GM18951 (cell line): ENCODE results near the gene SLC25A5.
"Not testable (repeated sequence)": the region's sequence is repeated elsewhere in the genome, so short reads cannot be mapped to it uniquely, and the experiment has no call there.

Source experiments
- POLR2A ChIP-seq: IDR thresholded peaks from 4 replicates; pipeline ENCODE4 v1.6.1; 2011; ENCODE audit warnings: mild to moderate bottlenecking; ENCODE audit not compliant: insufficient read length, insufficient read depth; ENCODE audit errors: extremely low read depth
- in situ Hi-C: fragments of 300-500 bp; cut with MboI; formaldehyde crosslinking; loops from one replicate; pipeline ENCODE4 v1.12.0; 2022; ENCODE audit warnings: low sequenced_read_pairs, mixed read lengths, inconsistent platforms; ENCODE audit not compliant: unreplicated experiment

SLC25A5 gene

DNA sequence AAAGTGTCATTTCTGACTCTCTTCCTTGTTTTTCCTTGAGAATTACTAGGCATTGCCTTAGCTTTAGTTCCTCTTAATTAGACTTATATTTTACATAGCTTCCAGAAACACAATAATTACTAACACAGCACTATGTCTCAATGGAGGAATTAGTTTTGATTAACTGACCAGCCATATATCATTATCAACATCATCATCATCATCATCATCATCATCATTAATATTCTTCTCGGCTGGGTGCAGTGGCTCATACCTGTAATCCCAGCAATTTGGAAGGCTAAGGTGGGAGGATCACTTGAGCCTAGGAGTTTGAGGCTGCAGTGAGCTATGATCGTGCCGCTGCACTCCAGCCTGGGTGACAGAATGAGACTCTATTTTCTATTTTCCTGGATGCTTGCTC, 2.7 kb upstream of the SLC25A5 start:
- in situ Hi-C loops = no loop called here
- TF ChIP-seq POLR2A = no peak

DNA sequence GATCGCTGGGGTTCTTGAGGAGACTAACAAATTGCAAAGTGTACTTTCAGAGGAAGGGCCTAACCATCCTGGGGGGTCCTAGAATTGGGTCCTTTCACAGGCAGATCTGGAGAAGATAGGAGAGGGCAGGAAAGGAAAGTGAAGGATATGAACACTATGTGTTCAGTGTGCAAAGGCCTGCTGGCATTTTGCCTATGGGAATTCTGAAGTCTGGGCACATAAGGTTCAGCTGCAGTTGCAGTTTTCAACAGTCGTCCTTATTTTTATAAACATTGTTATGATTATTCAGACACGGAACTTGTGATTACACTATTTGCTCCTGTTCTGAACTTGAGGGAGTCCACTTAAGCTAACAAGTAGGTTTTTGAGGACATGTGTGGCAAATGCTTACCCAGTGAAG, 1.3 kb upstream of the SLC25A5 start:
- in situ Hi-C loops = no loop called here

DNA sequence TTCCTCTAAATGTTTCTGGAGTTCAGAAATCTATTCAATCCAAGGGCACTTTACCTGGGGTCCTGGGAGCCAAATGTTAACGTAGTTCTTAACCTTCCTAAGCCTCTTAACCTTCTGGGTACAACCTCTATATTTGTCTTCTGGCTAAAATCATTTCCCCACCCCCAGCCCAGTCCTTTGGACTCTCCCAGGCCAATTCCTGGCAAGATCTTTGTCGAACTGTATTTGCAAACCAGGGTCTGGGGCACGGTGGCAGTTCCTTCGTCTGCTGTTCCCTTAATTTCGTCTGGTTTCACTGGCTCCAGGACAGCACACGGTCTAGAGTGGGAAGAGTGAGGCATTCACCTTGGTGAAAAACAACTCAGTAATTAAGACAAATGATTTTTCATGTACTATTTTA, 811 bp upstream of the SLC25A5 start:
- in situ Hi-C loops = no loop called here
- TF ChIP-seq POLR2A = no peak

More for the DNA sequence above, 1.3 kb upstream of the SLC25A5 start:
- TF ChIP-seq POLR2A = no peak

DNA sequence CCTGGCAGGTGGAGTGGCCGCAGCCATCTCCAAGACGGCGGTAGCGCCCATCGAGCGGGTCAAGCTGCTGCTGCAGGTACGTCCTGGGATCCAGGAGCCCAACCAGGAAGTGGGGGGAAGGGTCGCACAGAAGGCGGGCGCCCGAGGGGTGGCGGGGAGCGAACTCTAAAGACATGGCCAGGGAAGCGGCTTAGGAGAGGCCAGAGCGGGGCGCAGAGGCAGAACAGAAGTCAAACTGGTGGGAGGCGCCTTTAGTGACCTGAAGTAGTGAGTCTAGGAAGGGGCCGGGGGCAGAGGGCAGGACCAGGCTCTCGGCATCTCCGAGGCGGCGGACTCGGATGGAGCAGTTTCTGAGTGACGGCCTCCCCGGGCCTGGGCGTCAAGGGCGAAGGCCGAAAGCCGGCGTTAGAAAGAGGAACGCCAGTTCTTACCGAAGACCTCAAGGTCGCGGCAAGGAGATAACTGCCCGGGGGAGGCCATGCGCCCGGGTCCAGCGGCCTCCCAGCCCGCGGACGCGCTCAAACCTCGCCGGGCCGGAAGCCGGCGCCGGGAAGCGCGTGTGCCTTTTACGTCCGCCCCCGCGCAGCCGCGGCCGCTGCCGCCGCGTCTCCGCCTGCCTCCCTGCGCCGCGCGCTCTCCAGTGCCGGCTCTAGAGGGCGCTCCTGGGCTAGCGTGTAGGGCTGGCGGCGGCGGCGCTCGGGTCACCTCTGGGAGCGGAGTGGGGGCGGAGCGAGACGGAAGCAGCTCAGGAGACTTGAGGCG, 488 bp downstream of the SLC25A5 start:
- TF ChIP-seq POLR2A = no peak

DNA sequence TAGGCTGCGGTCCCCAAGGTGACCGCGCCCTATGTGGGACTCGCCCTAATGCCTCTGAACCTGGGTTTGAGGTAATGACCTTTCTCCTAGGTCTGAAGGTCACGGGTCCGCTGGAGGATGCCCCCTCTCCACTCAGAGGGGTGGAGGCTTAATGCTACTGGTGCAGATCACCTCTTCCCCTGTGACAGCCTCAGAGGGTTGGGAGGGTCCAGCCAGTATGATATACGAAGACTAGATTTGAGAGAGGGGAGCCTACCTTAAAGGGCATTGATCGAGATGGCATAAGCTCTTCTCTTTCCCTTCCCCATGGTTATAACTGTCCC, 1.0 kb downstream of the SLC25A5 start:
- in situ Hi-C loops = no loop called here

More for the DNA sequence above, 488 bp downstream of the SLC25A5 start:
- in situ Hi-C loops = no loop called here

DNA sequence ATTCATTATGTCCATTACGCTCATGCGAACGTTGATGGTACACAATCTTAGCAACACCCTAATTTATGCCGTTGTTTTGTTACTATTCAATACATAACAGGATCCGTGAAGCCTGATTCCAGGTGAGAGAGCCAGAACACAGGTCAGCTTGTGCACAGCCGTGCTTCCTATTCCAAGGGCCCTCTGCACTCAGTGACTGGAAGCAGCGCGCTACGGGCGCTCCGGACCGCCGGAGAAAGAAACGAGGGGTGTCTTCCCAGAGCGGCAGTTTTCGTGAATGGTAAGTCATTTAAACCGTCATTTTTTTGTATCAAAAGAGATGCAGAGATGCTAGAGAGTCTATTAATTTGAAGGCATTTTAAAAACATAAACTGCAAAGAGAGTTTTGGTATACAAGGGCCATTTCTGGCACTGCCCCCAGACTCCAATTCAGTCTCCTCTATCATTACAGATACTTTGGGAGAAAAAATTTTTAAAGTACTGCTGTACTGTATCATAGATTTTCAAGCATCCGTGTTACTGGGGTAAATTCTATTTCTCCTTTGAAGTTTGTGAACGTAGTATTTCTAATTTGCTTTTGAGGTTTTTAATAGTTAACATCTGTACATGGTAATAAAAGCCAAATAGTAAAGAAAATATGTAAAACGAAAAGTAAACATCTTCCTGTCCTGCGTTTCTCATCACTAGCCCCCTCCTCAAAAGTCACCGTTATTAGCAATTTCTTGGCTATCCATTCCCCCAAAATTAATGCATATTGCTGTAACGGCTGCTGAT, 6.6 kb downstream of the SLC25A5 start:
- no peak for TF ChIP-seq POLR2A
- in situ Hi-C loops = no loop called here

More for the DNA sequence above, 1.0 kb downstream of the SLC25A5 start:
- no peak for TF ChIP-seq POLR2A

DNA sequence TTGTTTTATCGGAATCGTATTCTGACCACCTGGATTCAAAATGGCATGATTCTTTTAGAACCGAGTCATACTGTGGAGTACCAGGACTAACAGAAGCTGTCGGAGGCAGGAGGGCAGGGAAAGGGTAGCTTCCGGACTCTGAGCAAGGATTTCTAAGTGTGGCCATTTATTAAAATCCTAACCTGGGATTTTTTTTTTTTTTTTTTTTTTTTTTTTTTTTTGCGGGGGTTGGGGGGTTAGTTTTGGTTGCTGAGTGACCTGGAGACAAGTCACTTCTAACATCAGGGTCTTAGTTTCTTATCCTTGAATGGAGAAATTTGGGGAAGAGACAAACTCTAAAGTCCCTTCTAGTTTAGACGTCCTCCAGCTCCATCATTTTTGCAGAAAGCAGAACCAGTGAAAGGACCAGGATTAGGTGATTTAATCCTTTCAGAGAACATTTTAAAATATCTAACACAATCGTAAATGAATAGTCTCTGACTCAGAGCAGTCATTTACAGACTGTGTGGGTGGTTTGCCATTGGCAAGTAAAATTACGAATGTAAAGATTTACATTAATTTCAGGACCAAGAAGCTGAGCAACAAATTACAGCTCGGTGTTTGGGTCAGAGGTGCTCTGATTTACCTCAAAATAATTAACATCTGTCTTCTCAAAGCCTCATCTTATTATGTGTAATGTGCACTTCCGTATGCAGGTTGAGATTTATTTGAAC, 7.3 kb downstream of the SLC25A5 start:
- in situ Hi-C loops = no loop called here
- TF ChIP-seq POLR2A = no peak

DNA sequence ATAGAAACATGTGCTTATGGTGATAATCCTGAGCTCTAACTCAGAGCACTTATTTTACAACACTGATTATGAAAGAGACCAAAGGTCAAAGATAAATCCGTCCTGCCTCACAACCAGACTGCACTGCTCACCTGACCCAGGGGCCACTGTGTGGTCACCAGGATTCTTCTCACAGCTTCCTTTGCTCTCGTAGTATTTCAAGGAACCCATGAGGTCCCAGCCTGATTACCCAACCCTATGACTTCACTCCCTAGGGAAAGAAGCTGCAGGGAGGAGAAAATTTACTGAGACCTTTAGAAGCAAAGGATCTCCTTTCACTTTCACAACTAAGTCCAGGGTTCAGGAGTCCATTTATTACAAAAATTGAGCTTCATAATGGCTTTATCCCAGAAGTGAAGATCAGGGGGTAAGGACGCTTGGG, 9.6 kb downstream of the SLC25A5 start:
- in situ Hi-C loops = no loop called here

DNA sequence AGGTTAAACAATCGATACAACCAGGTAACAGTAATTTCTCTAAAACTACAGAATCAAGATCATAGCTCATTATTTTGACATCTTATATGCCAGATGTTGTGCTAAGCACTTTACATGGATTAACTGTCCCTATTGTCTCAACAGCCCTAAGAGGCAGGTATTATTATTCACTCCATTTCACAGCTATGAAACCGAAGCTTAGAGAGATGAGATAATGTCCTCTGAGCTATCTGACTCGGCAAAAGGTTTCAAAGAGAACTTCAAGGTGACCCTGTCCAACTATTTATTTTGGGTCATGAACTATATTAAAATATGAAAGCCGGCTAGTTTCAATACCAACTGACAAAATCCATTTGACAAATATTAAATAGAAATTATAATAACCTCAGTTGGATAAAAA, 10.3 kb downstream of the SLC25A5 start:
- in situ Hi-C loops = no loop called here
- TF ChIP-seq POLR2A = no peak

More for the DNA sequence above, 9.6 kb downstream of the SLC25A5 start:
- TF ChIP-seq POLR2A = no peak

DNA sequence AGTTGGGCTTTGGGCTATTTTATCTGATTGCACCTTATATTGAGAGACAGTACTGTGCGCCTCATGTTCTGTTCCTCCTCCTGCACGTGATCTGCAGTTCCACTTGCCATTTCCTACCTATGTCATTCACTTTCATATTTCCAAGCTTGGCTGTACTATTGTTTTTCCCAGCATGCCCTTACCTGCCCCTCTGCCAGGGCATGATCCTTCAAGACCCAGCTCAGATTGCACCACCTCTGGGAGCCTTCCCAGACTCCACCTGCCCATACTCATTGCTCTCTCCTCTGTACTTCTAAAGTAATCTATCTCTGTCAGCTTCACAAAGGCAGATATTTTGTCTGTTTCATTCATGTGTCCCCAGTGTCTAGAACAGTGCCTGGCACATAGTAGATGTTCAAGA, 11.6 kb downstream of the SLC25A5 start:
- in situ Hi-C loops = no loop called here

DNA sequence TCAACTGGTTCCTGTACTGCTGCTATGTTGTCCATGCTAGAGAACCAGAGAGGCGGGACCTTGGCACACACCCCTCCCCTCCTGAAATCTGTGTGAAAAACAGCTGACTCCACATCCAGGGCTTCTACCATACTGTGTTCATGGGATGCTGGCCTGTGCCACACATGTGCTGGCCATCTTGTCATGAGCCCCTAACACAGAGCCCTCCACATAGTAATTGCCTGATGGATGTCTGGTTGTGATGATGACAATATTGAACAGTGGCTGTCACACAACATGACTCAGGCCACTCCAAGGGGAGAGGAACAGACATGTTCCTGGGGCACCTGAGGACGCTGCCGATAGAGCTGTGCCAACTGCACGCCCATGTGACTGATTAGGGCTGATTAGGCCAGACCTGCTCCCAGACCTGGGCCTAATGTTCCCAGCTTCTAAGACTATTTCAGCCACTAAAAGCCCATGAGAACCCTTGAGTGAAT, 13.1 kb downstream of the SLC25A5 start:
- in situ Hi-C loops = no loop called here

More for the DNA sequence above, 11.6 kb downstream of the SLC25A5 start:
- TF ChIP-seq POLR2A = no peak

DNA sequence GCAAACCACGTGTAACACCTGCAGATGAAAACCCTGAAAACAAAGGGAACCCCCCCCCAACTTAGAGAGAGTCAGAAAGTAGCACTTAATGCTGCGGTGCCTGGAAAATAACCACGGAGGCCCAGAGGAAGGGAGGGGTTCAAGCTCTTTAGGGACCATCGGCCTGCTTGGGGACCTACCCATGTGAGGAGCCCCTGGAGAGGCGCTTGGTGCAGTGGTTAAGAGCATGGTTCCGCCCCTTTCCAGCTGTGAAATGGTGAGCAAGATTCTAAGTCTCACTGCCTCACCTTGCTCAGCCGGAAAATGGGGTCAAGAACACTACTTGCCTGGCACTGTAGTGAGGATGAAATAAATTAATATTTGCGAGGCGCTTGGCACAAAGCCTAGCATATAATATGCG, 13.8 kb downstream of the SLC25A5 start:
- in situ Hi-C loops = no loop called here
- TF ChIP-seq POLR2A = no peak

More for the DNA sequence above, 13.1 kb downstream of the SLC25A5 start:
- TF ChIP-seq POLR2A = no peak

DNA sequence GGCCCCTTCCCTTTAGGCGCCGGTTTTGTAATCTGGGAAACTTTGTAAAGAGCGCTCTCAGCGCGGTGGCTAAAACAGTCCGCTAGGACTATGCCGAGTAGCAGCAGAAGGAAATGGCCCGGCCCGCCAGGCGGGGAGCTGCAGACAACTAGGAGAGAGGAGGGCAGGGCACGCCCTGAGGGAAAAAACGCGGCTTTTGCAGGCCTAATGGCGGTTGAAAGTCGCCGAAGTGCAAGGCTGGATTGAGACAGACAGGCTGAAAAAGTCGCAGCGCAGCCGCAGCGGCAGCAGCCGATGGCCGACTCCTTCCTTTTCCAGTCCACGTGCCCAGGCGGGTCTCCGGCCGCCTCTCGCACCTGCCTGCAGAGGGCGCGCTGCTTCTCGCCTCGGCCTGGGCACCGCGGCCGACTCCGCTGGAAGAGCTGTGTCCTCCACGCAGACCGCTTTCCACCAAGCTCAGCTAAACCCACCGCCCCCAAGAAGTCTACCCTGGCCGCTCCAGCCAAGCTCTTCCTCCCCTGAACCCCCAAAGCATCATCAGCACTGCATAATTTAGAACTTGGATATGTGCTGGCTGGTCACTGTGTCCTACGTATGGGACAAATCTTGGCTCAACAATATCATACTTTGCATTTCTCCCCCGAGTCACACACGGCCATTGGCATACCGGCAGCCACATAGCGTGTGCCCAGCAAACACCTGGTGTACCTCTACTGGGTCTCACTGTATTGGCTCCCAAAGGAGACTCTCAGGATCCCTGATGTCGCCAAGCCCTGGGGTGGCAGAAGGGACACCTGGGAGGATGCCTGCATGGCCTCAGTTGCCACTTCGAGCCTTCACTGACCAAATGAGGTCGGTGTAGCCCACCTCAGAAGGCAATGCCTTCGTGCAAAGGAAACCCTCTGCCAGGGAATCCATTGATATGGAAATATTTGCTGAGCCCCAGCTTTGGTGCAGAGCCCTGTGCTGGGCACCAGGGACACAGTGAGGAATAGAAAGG, 14.5 kb downstream of the SLC25A5 start:
- peak; percentile 29 for TF ChIP-seq POLR2A
- in situ Hi-C loops = no loop called here

DNA sequence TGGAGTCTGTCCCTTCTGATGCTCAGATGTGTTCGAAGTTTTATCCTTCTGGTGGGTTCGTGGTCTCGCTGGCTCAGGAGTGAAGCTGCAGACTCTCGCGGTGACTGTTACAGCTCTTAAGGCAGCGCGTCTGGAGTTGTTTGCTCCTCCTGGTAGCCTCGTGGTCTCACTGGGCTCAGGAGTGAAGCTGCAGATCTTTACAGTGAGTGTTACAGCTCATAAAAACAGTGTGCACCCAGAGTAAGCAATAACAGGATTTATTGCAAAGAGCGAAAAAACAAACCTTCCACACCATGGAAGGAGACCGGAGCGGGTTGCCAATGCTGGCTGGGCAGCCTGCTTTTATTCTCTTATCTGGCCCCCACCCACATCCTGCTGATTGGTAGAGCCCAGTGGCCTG, 18.5 kb downstream of the SLC25A5 start:
- in situ Hi-C loops = no loop called here
- no peak for TF ChIP-seq POLR2A

DNA sequence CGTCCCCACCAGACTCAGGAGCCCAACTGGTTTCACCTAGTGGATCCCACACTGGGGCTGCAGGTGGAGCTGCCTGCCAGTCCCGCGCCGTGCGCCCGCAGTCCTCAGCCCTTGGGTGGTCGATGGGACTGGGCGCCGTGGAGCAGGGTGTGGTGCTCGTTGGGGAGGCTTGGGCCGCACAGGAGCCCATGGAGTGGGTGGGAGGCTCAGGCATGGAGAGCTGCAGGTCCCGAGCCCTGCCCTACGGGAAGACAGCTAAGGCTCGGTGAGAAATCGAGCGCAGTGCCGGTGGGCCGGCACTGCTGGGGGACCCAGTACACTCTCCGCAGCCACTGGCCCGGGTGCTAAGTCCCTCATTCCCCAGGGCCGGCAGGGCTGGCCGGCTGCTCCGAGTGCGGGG, 19.5 kb downstream of the SLC25A5 start:
- in situ Hi-C loops = not testable (repeated sequence)
